ENCODE data around the gene NR2F2.

The NR2F2 gene

DNA sequence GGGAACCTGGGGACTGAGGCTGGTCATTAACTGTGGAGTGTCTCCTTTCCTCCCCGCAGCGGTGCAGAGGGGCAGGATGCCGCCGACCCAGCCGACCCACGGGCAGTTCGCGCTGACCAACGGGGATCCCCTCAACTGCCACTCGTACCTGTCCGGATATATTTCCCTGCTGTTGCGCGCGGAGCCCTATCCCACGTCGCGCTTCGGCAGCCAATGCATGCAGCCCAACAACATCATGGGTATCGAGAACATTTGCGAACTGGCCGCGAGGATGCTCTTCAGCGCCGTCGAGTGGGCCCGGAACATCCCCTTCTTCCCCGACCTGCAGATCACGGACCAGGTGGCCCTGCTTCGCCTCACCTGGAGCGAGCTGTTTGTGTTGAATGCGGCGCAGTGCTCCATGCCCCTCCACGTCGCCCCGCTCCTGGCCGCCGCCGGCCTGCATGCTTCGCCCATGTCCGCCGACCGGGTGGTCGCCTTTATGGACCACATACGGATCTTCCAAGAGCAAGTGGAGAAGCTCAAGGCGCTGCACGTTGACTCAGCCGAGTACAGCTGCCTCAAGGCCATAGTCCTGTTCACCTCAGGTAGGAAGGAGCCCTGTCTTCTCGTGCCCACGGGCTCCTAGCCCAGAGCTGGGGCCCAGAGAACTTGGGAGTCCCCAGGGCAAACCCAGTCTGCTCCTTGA is 3.7 kb downstream of the NR2F2 start:
- TF ChIP-seq ZFX (IDR thresholded peaks at IDR 0.05): peak; percentile 48; the same call in 1 of the 2 replicates
- TF ChIP-seq, protein P1, sequence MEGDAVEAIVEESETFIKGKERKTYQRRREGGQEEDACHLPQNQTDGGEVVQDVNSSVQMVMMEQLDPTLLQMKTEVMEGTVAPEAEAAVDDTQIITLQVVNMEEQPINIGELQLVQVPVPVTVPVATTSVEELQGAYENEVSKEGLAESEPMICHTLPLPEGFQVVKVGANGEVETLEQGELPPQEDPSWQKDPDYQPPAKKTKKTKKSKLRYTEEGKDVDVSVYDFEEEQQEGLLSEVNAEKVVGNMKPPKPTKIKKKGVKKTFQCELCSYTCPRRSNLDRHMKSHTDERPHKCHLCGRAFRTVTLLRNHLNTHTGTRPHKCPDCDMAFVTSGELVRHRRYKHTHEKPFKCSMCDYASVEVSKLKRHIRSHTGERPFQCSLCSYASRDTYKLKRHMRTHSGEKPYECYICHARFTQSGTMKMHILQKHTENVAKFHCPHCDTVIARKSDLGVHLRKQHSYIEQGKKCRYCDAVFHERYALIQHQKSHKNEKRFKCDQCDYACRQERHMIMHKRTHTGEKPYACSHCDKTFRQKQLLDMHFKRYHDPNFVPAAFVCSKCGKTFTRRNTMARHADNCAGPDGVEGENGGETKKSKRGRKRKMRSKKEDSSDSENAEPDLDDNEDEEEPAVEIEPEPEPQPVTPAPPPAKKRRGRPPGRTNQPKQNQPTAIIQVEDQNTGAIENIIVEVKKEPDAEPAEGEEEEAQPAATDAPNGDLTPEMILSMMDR (conservative IDR thresholded peaks at IDR 0.05): no peak
- peak overlapping the region; percentile 99 for H3K27ac ChIP-seq

DNA sequence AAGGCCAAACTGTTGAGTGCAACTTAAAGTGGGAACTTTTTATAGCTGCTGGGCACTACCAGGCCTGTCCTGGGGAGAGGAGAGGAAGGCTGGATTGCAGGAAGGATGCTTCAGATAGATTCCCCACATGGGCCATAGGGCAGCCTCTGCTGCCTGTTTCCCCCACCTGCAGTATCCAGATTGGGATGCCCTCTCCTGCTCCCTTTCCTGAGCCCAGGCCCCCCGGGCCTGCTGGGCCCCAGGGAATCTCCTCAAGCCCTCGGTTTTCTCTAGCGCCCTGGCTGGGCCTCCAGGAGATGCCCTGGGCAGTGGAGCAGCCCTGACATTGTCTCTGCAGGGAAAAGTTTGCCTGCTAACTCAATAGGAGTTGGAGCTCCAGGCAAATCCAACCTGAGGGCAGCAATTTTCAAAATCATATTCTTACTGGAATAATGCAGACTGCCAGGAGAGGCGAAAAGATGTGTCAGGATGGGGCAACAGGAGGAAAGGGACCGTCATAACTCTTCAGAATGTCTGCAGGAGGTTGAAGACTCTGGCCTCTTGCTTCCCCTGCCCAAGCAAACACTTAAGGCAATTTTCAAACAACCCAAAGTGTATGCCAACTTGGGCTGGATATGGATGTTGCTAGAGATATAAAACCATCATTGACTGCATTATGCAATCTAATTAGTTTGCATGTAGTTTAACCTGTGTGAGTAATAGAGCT is 4.4 kb downstream of the NR2F2 start:
- TF ChIP-seq, protein P1 (conservative IDR thresholded peaks at IDR 0.05): no peak
- peak; percentile 33; the same call in 1 of the 2 replicates for TF ChIP-seq ZFX (IDR thresholded peaks at IDR 0.05)
- H3K27ac ChIP-seq: peak overlapping the region; percentile 99

DNA sequence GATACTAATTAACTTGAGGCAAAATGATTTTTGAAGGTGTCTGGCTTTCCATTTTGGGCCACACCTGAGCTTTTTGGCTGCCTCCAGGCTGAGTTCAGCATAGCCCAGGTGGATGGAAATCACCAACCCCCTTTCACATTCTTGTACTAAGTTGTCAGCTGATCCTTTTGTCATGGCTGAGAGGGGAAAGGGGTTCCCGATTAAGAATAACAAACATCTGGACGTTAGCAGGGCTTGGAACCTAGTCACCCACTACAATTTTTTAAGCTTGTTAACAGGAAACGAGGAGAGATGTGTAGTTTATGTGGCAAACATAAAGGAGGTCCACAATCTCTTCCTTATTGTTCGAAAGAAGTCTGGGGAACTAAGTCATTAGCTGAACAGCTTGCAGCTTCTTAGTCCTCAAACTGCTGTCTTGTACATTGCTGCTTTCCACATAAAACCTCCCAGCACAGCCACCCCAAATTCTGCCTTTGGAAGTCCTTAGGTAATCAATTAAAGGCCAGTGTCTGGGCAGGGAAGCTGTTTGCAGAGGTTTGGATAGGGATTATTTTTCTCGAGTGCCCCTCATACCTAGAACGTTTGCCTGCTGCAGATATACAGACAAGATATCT is 5.0 kb downstream of the NR2F2 start:
- H3K27ac ChIP-seq: peak overlapping the region; percentile 99
- no peak for TF ChIP-seq ZFX (IDR thresholded peaks at IDR 0.05)
- TF ChIP-seq, protein P1 (conservative IDR thresholded peaks at IDR 0.05): no peak

GRCh38 chr15:96336108-96336595 is 5.7 kb downstream of the NR2F2 start:
- TF ChIP-seq, protein P1 (conservative IDR thresholded peaks at IDR 0.05): no peak
- TF ChIP-seq ZFX (IDR thresholded peaks at IDR 0.05): no peak
- H3K27ac ChIP-seq: peak overlapping the region; percentile 99; the same call in 1 of the 2 replicates

DNA sequence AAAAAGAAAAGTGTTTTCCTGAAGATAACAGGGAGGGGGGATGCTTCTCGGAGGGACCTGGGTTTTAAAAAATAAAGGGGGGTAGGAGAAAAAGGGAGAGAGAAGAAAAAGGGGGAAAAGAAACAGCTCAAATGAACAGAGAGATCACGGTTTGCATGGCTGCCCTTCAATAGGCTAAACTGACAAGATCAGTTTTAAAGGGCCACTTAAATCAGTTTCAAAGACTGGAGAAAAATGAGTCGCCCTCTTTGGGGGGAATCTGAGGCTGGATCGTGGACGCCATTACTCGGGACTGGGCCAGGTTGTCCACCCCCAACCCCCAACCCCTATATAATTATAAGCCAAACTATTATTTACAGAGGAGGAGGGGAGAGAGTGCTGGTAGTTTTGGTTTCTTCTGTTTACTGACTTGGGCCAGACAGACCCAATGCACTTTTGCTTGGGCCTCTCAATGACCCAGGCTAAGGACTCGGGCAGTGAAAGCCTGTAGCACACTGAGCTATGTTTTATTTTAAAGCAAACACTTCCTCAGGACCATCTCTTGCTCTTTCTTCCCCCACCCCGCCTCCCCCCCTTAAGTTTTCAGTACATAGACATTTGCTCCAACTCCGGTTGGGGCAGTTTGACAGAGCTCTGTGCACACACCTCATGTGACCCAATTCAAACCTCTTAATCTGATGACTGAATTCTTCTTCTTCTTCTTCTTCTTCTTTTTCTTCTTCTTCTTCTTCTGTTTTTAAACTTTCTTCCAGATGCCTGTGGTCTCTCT is 6.3 kb downstream of the NR2F2 start:
- no peak for TF ChIP-seq ZFX (IDR thresholded peaks at IDR 0.05)

DNA sequence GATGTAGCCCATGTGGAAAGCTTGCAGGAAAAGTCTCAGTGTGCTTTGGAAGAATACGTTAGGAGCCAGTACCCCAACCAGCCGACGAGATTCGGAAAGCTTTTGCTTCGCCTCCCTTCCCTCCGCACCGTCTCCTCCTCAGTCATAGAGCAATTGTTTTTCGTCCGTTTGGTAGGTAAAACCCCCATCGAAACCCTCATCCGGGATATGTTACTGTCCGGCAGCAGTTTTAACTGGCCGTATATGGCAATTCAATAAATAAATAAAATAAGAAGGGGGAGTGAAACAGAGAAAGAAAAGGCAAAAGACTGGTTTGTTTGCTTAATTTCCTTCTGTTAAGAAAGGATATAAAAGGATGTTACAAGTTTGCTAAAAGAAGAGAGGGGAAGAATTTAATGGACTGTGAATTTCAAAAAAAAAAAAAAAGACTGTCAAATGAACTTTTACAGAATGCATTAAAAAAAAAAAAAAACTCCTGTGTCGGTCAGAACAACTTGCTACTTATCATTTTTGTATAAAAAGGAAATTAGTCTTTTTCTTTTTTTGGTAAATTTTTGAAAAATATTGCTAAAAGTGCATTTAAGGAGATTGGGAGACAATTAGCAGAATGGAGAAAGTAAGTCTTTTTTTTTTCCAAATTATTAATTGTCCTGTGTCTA is 7.0 kb downstream of the NR2F2 start:
- peak overlapping the region; percentile 99 for H3K27ac ChIP-seq
- TF ChIP-seq, protein P1 (conservative IDR thresholded peaks at IDR 0.05): no peak
- TF ChIP-seq ZFX (IDR thresholded peaks at IDR 0.05): no peak

More for the DNA sequence above, 6.3 kb downstream of the NR2F2 start:
- peak overlapping the region; percentile 99 for H3K27ac ChIP-seq
